GM23248 (cell line): Measurements from ENCODE around the gene TMEM145. TPM values are rescaled to one million over a fixed set of nuclear protein-coding genes. Genes with fewer than 3 reads are reported as not detected.
"Not testable (repeated sequence)": the region's sequence is repeated elsewhere in the genome, so short reads cannot be mapped to it uniquely, and the experiment has no call there.

Source experiments
- DNase-seq: peaks from one replicate; pipeline ENCODE4 v3.0.0-alpha.2; 2015
- H2AFZ ChIP-seq: fragments of 200-600 bp; sonication (generic); 2 replicates; pipeline ENCODE4 v1.6.1; 2016; ENCODE audit warnings: antibody characterized with exemption
- H3F3A ChIP-seq: fragments of 200-600 bp; sonication (generic); 2 replicates; pipeline ENCODE4 v1.6.1; 2016; ENCODE audit warnings: mild to moderate bottlenecking, antibody characterized with exemption, mixed run types; ENCODE audit not compliant: insufficient read depth
- H3K27ac ChIP-seq: fragments of 200-600 bp; sonication (generic); 2 replicates; pipeline ENCODE4 v1.5.1; 2016; ENCODE audit warnings: mild to moderate bottlenecking
- H3K27me3 ChIP-seq: fragments of 200-600 bp; sonication (generic); replicated peaks from 2 replicates; pipeline ENCODE4 v1.6.1; 2016; ENCODE audit warnings: mild to moderate bottlenecking; ENCODE audit not compliant: insufficient read depth
- H3K36me3 ChIP-seq: fragments of 200-600 bp; sonication (generic); 2 replicates; pipeline ENCODE4 v1.6.1; 2016; ENCODE audit warnings: low read depth, mild to moderate bottlenecking
- H3K4me1 ChIP-seq: fragments of 200-600 bp; sonication (generic); 2 replicates; pipeline ENCODE4 v1.6.1; 2016; ENCODE audit warnings: mild to moderate bottlenecking; ENCODE audit not compliant: insufficient read depth
- H3K4me2 ChIP-seq: fragments of 200-600 bp; sonication (generic); one replicate; pipeline ENCODE4 v1.6.1; 2016; ENCODE audit warnings: mild to moderate bottlenecking; ENCODE audit not compliant: unreplicated experiment
- H3K4me3 ChIP-seq: fragments of 200-600 bp; sonication (generic); 2 replicates; pipeline ENCODE4 v1.5.1; 2016; ENCODE audit warnings: mild to moderate bottlenecking
- H3K79me2 ChIP-seq: fragments of 200-600 bp; sonication (generic); 2 replicates; pipeline ENCODE4 v1.6.1; 2016; ENCODE audit warnings: mild to moderate bottlenecking; ENCODE audit not compliant: insufficient read depth
- H3K9ac ChIP-seq: fragments of 200-600 bp; sonication (generic); 2 replicates; pipeline ENCODE4 v1.6.1; 2016; ENCODE audit warnings: mild to moderate bottlenecking
- H3K9me2 ChIP-seq: fragments of 200-600 bp; sonication (generic); 2 replicates; pipeline ENCODE4 v1.6.1; 2016; ENCODE audit warnings: mixed run types, mild to moderate bottlenecking, moderate library complexity; ENCODE audit not compliant: insufficient read depth
- H3K9me3 ChIP-seq: fragments of 200-600 bp; sonication (generic); one replicate; pipeline ENCODE4 v1.6.1; 2017; ENCODE audit warnings: low read depth
- H4K20me1 ChIP-seq: fragments of 200-600 bp; sonication (generic); 2 replicates; pipeline ENCODE4 v1.6.0; 2016; ENCODE audit not compliant: insufficient read depth
- EZH2 ChIP-seq: fragments of 200-600 bp; sonication (generic); IDR thresholded peaks from 2 replicates; pipeline ENCODE4 v1.6.1; 2018; ENCODE audit warnings: antibody characterized with exemption, mild to moderate bottlenecking; ENCODE audit not compliant: insufficient read depth, poor library complexity, severe bottlenecking
- EZH2phosphoT487 ChIP-seq: fragments of 200-600 bp; sonication (generic); IDR thresholded peaks from 2 replicates; pipeline ENCODE4 v1.6.1; 2018; ENCODE audit warnings: antibody characterized with exemption, moderate library complexity, mild to moderate bottlenecking, low read depth; ENCODE audit not compliant: insufficient read depth
- WGBS, 2 experiments: methylation state at CpG; one replicate each; pipeline ENCODE4 v1.1.6; 2015 to 2017; ENCODE audit warnings: low lambda C conversion rate in 2 of 2, low coverage in 1 of 2; ENCODE audit errors: missing lambda C conversion rate in 2 of 2; 5-methylcytosine and 5-hydroxymethylcytosine counted together
- in situ Hi-C: fragments of 300-500 bp; cut with MboI; formaldehyde crosslinking; loops from 2 replicates; pipeline ENCODE4 v1.15.0; 2020
- polyA plus RNA-seq: library from polyadenylated mRNA; unstranded; fragments of >200 nt; fragmentation: Nextera tagmentation; extraction: Ambion mirVana; gene quantifications from 2 replicates; pipeline ENCODE4 v1.2.1, GENCODE V29; 2016
- total RNA-seq: library from RNA; depleted of rRNA; stranded (reverse); fragments of >200 nt; shearing (Covaris generic); gene quantifications from 2 replicates; pipeline ENCODE4 v1.2.3, GENCODE V29; 2014; rRNA removed

TMEM145 gene
- not detected in 2 replicates for total RNA-seq
- not detected in 2 replicates for polyA plus RNA-seq

DNA sequence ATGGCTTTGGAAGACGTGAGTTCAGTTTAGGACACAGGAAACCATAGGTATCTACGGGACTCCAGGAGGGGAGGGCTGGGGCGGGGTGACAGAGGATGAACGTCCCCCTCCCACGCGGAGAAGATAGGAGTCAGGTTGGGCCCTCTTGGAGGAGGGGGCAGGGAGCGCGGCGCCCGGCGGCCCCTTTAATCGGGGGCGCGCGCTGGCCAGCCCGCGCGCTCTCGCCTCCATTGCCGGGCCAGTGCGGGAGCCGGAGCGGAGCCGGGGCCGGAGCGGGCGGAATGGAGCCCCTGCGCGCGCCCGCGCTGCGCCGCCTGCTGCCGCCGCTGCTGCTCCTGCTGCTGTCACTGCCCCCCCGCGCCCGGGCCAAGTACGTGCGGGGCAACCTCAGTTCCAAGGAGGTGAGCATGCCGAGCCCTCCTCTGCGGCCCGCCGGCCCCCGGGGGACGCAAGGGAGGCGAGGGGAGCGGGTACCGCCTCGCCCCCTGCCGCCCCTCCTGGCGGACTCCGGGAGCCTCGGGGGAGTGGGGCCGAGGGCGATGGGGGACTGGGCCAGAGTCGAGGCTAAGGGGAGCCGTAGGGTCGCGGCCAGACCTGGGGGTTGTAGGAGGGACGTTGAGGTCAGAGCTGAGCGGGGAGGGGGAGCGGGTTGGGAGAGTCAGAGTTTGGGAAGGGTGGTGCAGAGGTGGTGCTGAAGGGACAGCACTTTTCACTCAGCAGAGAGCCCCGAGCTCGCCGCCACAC lies at the start of gene TMEM145:
TSS of gene TMEM145 (plus strand) at position 214 of the 744 bp plus-strand sequence. CDS start at position 282, 68 bp downstream.
- Histone ChIP-seq H3K27me3 (peaks cover 7% of the 10 kb centered on the region), H3K4me1 (no peaks in the 10 kb centered on the region), H4K20me1 (no peaks in the 10 kb centered on the region), H3K9ac (no peak within 1 kb of the TSS), H3K4me2 (peak within 1 kb of the TSS; percentile 89), H3K27ac (no peak within 1 kb of the TSS), H3K4me3 (peak within 1 kb of the TSS; percentile 70), H3K9me3 (no peaks in the 10 kb centered on the region), H3K36me3 (no peaks in the 10 kb centered on the region), H3K79me2 (no peaks in the 10 kb centered on the region), H2AFZ (no peak within 1 kb of the TSS), H3K9me2 (no peaks in the 10 kb centered on the region), H3F3A (peaks cover 5% of the 10 kb centered on the region)
- TF ChIP-seq EZH2 (no peak), EZH2phosphoT487 (no peak)
- 1 to 2% methylated on average over 29 to 53 of the region's 67 CpGs for WGBS, 2 experiments
- in situ Hi-C loops = no loop called here
- DNase-seq = peak; percentile 77

DNA sequence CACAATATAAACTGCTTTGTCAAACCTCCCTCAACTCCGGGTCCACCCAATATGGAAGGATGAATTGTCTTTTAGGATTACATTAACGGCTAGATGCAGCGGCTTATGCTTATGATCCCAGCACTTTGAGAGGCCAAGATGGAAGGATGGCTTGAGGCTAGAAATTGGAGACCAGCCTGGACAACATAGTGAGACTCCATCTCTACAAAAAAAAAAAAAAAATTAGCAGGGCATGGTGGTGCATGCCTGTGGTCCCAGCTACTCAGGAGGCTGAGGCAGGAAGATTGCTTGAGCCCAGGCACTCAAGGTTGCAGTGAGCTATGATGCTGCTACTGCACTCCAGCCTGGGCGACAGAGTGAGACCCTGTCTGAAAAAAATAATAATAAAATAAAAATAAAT lies 47.0 kb upstream of the TMEM145 start:
- Histone ChIP-seq H3F3A (peaks cover 17% of the 10 kb centered on the region), H3K79me2 (peaks cover 11% of the 10 kb centered on the region)
- H3K9ac ChIP-seq, H3K27me3 ChIP-seq, H3K36me3 ChIP-seq, H2AFZ ChIP-seq, DNase-seq, H3K4me1 ChIP-seq, H3K9me2 ChIP-seq, H4K20me1 ChIP-seq, H3K4me3 ChIP-seq, H3K4me2 ChIP-seq, H3K27ac ChIP-seq, H3K9me3 ChIP-seq, in situ Hi-C loops: not testable (repeated sequence)
- 74 to 85% methylated on average over 4 of the region's 4 CpGs for WGBS, 2 experiments

DNA sequence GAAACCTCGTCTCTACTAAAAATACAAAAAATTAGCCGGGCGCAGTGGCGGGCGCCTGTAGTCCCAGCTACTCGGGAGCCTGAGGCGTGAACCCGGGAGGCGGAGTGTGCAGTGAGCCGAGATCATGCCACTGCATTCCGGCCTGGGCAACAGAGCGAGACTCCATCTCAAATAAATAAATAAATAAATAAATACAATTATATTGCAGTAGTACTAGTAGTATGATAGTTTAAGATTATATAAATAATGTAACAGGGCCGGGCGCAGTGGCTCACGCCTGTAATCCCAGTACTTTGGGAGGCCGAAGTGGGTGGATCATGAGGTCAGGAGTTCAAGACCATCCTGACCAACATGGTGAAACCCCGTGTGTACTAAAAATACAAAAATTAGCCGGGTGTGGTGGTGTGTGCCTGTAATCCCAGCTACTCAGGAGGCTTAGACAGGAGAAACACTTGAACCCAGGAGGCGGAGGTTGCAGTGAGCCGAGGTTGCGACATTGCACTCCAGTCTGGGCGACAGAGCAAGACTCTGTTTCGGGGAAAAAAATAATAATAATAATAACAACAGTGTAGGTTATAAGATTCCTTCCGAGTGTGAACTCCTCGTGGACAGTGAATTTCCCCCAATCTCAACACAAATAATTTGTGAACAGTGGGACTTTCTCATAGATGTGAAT lies 46.0 kb upstream of the TMEM145 start:
- H3K27ac ChIP-seq = peak overlapping the region; percentile 95; the same call in 1 of the 2 replicates
- H3K4me1 ChIP-seq, in situ Hi-C loops, H3K36me3 ChIP-seq, H3K4me2 ChIP-seq, H3K9ac ChIP-seq, H4K20me1 ChIP-seq, H3K9me2 ChIP-seq, H3K27me3 ChIP-seq, H3K9me3 ChIP-seq, DNase-seq: not testable (repeated sequence)
- peaks cover 17% of the 10 kb centered on the region for H3F3A ChIP-seq
- H2AFZ ChIP-seq = peak overlapping the region; percentile 95
- 89 to 91% methylated on average over 24 to 25 of the region's 25 CpGs for WGBS, 2 experiments
- peak overlapping the region; percentile 90; the same call in 1 of the 2 replicates for H3K4me3 ChIP-seq
- H3K79me2 ChIP-seq = peaks cover 21% of the 10 kb centered on the region

DNA sequence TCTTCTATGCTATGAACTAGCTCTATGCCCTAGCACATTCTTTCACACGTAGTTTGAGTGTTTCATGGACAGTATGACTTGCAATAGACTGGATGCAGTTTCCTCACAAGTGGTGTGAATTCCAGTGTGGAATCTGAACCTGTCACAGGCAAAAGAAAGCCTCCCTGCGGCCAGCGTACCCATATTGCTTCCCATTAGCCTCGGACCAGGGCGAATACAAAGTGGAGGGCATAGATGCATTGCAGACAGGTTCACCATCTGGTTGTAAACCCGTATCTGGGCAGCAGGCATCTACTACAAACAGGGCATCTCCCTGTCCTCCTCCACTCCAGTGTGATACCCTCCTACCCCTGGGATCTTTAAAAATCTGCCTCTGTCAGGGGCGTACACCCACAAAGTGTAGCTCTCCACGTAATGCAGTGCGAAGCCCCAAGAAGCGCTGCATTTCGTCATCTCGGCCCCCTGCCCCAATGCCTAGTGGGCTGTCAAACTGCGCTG lies 45.4 kb upstream of the TMEM145 start:
- Histone ChIP-seq H3K27me3 (no peaks in the 10 kb centered on the region), H3K9me3 (no peaks in the 10 kb centered on the region), H3F3A (peaks cover 17% of the 10 kb centered on the region), H3K9me2 (no peaks in the 10 kb centered on the region), H3K9ac (peak overlapping the region; percentile 94), H3K4me3 (peak overlapping the region; percentile 90), H3K4me1 (peaks cover 6% of the 10 kb centered on the region), H4K20me1 (no peaks in the 10 kb centered on the region), H3K36me3 (no peaks in the 10 kb centered on the region), H3K27ac (peak overlapping the region; percentile 95), H3K4me2 (peak overlapping the region; percentile 93), H3K79me2 (peaks cover 27% of the 10 kb centered on the region), H2AFZ (peak overlapping the region; percentile 95)
- WGBS, 2 experiments = 1 to 3% methylated on average over 13 of the region's 13 CpGs
- in situ Hi-C loops = no loop called here
- TF ChIP-seq EZH2 (no peak), EZH2phosphoT487 (no peak)
- peak; percentile 52 for DNase-seq
